Osteocyte (in vitro differentiated cells): ENCODE measurements around the gene ELAC2. TPM values are rescaled to one million over a fixed set of nuclear protein-coding genes. Genes with fewer than 3 reads are reported as not detected.
A peak's percentile ranks its signal among the peaks of the same experiment; 100 is the strongest.

ENCODE experiments used
- DNase-seq: peaks from one replicate; pipeline ENCODE4 v3.0.0; 2021; ENCODE audit warnings: mixed read lengths; ENCODE audit not compliant: unreplicated experiment; ENCODE audit errors: extremely low spot score
- H3K27ac Mint-ChIP-seq: one replicate; pipeline ENCODE4 v1.8.0; 2021; ENCODE audit warnings: mild to moderate bottlenecking, mixed read lengths; ENCODE audit not compliant: unreplicated experiment
- H3K27me3 Mint-ChIP-seq: one replicate; pipeline ENCODE4 v1.8.0; 2021; ENCODE audit warnings: mixed read lengths; ENCODE audit not compliant: unreplicated experiment
- H3K36me3 Mint-ChIP-seq: one replicate; pipeline ENCODE4 v1.8.0; 2021; ENCODE audit warnings: mixed read lengths; ENCODE audit not compliant: unreplicated experiment
- H3K4me1 Mint-ChIP-seq: one replicate; pipeline ENCODE4 v1.8.0; 2021; ENCODE audit warnings: mixed read lengths; ENCODE audit not compliant: unreplicated experiment
- H3K4me3 Mint-ChIP-seq: one replicate; pipeline ENCODE4 v1.8.0; 2021; ENCODE audit warnings: mild to moderate bottlenecking, moderate library complexity, mixed read lengths; ENCODE audit not compliant: unreplicated experiment
- H3K9me3 Mint-ChIP-seq: one replicate; pipeline ENCODE4 v1.8.0; 2021; ENCODE audit warnings: mixed read lengths; ENCODE audit not compliant: unreplicated experiment
- CTCF ChIP-seq: fragments of 200-600 bp; sonication (generic); IDR thresholded peaks from 2 replicates; pipeline ENCODE4 v1.5.0; 2021; ENCODE audit warnings: antibody characterized with exemption, mild to moderate bottlenecking, moderate library complexity
- total RNA-seq: library from RNA; stranded (reverse); gene quantifications from 2 replicates; pipeline ENCODE4 v1.2.1, GENCODE V29; 2021

The ELAC2 gene
- total RNA-seq, 1 donor from 2014 or later: 51.8 TPM

DNA sequence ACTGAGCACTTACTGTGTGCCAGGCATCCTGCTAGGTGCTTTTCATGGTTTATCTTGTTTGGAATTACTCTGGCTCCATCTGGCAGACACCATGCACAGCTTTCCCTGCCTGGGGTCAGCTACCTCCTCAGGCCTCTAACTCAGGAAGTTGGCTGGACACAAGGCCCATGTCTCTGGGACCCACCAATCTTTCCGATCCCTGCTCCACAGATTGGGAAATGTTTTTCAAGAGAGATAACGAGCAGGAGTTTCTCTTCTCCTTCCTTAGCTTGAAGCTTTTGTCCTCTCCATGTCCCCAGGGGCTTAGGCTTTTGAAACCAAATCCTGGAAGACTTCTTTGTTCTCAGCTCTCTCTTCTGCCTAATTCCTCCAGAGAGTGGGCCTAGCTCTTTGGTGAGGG is 11.5 kb upstream of the ELAC2 start:
- peaks cover 4% of the 10 kb centered on the region for H3K4me1 Mint-ChIP-seq
- no peak for TF ChIP-seq CTCF
- no peak for DNase-seq
- H3K9me3 Mint-ChIP-seq: no peaks in the 10 kb centered on the region
- H3K27me3 Mint-ChIP-seq: peaks cover 4% of the 10 kb centered on the region
- H3K36me3 Mint-ChIP-seq: no peaks in the 10 kb centered on the region
- H3K4me3 Mint-ChIP-seq: no peak overlapping the region
- no peak overlapping the region for H3K27ac Mint-ChIP-seq

- no peak for TF ChIP-seq CTCF
- H3K36me3 Mint-ChIP-seq: no peaks in the 10 kb centered on the region
- DNase-seq: no peak
- peaks cover 4% of the 10 kb centered on the region for H3K27me3 Mint-ChIP-seq
- peaks cover 5% of the 10 kb centered on the region for H3K4me1 Mint-ChIP-seq
- H3K9me3 Mint-ChIP-seq: no peaks in the 10 kb centered on the region
- no peak overlapping the region for H3K4me3 Mint-ChIP-seq
- no peak overlapping the region for H3K27ac Mint-ChIP-seq
Observed at GRCh38 chr17:13027246-13027645, 9.4 kb upstream of the ELAC2 start.

GRCh38 chr17:13025687-13026086 is 7.9 kb upstream of the ELAC2 start:
- Mint-ChIP-seq H3K36me3 (no peaks in the 10 kb centered on the region), H3K9me3 (no peaks in the 10 kb centered on the region), H3K4me3 (no peak overlapping the region), H3K27ac (no peak overlapping the region), H3K27me3 (peaks cover 4% of the 10 kb centered on the region), H3K4me1 (peaks cover 5% of the 10 kb centered on the region)
- no peak for TF ChIP-seq CTCF
- no peak for DNase-seq

DNA sequence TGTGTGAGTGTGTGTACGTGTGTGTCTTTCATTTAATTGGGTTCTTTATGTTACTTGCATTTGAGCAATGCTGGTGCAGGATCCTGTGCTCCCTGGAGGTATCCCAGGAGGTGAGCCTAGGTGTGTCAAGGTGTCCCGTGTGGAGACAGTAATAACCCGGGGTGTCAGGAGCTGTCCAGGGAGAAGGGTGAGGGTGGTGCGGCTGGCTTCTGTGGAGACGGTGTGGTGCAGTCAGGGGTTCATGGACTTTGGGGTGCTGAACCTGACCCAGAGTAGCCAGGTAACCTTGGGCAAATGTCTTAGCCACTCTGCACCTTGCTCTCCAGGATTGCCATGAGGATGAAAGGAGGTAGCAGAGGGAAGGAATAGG is 7.4 kb upstream of the ELAC2 start:
- Mint-ChIP-seq H3K9me3 (no peaks in the 10 kb centered on the region), H3K4me3 (no peak overlapping the region), H3K27me3 (peaks cover 4% of the 10 kb centered on the region), H3K27ac (no peak overlapping the region), H3K36me3 (no peaks in the 10 kb centered on the region), H3K4me1 (peaks cover 5% of the 10 kb centered on the region)
- no peak for TF ChIP-seq CTCF
- DNase-seq: no peak

- Mint-ChIP-seq H3K4me1 (peaks cover 5% of the 10 kb centered on the region), H3K9me3 (no peaks in the 10 kb centered on the region), H3K27me3 (peaks cover 4% of the 10 kb centered on the region), H3K4me3 (peak overlapping the region; percentile 38), H3K27ac (no peak overlapping the region), H3K36me3 (no peaks in the 10 kb centered on the region)
- DNase-seq: peak; percentile 91
- TF ChIP-seq CTCF: peak; percentile 96
Observed at GRCh38 chr17:13024526-13025257, 6.9 kb upstream of the ELAC2 start.
